ENCODE results near the gene ID2. TPM values are rescaled to one million over a fixed set of nuclear protein-coding genes. Genes with fewer than 3 reads are reported as not detected.

ID2 gene
- total RNA-seq, 1 experiment from 2014 or later: 77.8 TPM

DNA sequence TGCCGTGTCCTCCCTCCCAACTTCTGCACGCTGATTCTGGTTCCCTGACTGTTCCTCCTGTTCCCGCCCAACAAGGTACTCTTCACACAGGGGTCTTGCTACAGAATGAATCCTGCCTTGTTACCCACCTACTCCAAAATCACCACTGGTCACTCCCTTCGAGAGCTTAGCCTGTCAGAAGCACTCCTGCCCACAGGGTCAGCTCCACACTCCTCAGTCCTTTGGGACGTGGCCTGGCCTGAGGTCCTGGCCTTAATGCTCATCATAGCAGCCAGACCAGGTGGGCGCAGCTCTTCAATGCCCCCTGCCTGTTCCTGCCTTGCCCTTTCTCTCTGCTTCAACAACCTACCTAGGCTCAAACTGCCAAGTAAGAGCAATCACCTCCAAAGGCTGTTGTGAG, 27.8 kb upstream of the ID2 start:
- TF ChIP-seq, protein P1, sequence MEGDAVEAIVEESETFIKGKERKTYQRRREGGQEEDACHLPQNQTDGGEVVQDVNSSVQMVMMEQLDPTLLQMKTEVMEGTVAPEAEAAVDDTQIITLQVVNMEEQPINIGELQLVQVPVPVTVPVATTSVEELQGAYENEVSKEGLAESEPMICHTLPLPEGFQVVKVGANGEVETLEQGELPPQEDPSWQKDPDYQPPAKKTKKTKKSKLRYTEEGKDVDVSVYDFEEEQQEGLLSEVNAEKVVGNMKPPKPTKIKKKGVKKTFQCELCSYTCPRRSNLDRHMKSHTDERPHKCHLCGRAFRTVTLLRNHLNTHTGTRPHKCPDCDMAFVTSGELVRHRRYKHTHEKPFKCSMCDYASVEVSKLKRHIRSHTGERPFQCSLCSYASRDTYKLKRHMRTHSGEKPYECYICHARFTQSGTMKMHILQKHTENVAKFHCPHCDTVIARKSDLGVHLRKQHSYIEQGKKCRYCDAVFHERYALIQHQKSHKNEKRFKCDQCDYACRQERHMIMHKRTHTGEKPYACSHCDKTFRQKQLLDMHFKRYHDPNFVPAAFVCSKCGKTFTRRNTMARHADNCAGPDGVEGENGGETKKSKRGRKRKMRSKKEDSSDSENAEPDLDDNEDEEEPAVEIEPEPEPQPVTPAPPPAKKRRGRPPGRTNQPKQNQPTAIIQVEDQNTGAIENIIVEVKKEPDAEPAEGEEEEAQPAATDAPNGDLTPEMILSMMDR (IDR thresholded peaks at IDR 0.05; ENCODE audit: unreplicated experiment): no peak
- Mint-ChIP-seq H3K4me3 (ENCODE audit: low read depth, unreplicated experiment) (no peak overlapping the region), H3K27me3 (ENCODE audit: unreplicated experiment) (no peaks in the 10 kb centered on the region), H3K36me3 (ENCODE audit: insufficient read depth, unreplicated experiment) (no peaks in the 10 kb centered on the region), H3K4me1 (ENCODE audit: low read depth, unreplicated experiment) (peaks cover 10% of the 10 kb centered on the region), H3K27ac (ENCODE audit: unreplicated experiment) (no peak overlapping the region), H3K9me3 (ENCODE audit: low read depth, unreplicated experiment) (no peaks in the 10 kb centered on the region)
- no TSS peak for BruUV-seq (replicated peaks)
- no peak for DNase-seq
- CTCF ChIA-PET: no interaction called here
- intact Hi-C loops (cut with micrococcal nuclease; ENCODE audit: unreplicated experiment): no loop called here

DNA sequence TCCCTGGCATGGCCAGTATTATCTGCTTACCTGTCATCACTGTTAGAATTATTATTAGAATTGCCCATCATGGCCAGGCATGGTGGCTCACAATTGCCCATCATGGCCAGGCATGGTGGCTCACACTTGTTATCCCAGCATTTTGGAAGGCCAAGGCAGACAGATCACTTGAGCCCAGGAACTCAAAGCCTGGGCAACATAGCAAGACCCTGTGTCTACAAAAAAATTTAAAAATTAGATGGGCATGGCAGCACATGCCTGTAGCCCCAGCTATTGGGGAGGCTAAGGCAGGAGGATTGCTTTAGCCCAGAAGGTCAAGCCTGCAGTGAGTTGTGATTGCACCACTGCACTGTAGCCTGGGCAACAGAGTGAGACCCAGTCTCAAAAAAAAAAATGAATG, 27.4 kb upstream of the ID2 start:
- H3K9me3 Mint-ChIP-seq (ENCODE audit: low read depth, unreplicated experiment): no peaks in the 10 kb centered on the region
- TF ChIP-seq, protein P1 (IDR thresholded peaks at IDR 0.05; ENCODE audit: unreplicated experiment): no peak
- no TSS peak for BruUV-seq (replicated peaks)
- H3K36me3 Mint-ChIP-seq (ENCODE audit: insufficient read depth, unreplicated experiment): peaks cover 4% of the 10 kb centered on the region
- intact Hi-C loops (cut with micrococcal nuclease; ENCODE audit: unreplicated experiment): no loop called here
- CTCF ChIA-PET: no interaction called here
- no peak overlapping the region for H3K4me3 Mint-ChIP-seq (ENCODE audit: low read depth, unreplicated experiment)
- no peaks in the 10 kb centered on the region for H3K27me3 Mint-ChIP-seq (ENCODE audit: unreplicated experiment)
- peaks cover 10% of the 10 kb centered on the region for H3K4me1 Mint-ChIP-seq (ENCODE audit: low read depth, unreplicated experiment)
- DNase-seq: no peak
- H3K27ac Mint-ChIP-seq (ENCODE audit: unreplicated experiment): no peak overlapping the region

DNA sequence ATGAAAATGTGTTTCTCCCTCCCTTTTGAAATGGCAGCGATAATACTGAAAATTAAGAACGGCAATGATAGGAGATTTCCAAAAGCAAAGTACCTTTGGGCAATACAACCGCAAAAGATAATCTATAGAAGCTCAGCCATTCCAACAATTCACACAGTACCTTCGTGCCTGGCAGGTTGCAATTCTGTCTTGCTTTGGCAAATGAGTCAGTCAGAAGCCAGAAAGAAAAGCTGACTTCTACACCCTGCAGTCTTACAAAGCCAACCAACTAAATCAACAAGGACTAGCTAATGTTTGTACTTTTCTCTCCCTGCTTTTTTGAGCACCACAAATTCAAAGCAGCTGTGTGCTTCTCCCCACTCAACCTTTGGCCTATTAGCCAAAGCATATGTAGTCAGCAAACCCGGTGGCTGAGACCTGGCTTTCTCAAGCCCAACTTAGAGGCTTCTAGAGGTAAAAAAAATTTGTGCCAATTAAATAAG, 25.7 kb upstream of the ID2 start:
- H3K9me3 Mint-ChIP-seq (ENCODE audit: low read depth, unreplicated experiment): no peaks in the 10 kb centered on the region
- peaks cover 4% of the 10 kb centered on the region for H3K36me3 Mint-ChIP-seq (ENCODE audit: insufficient read depth, unreplicated experiment)
- no peaks in the 10 kb centered on the region for H3K27me3 Mint-ChIP-seq (ENCODE audit: unreplicated experiment)
- TF ChIP-seq, protein P1 (IDR thresholded peaks at IDR 0.05; ENCODE audit: unreplicated experiment): no peak
- no peak overlapping the region for H3K27ac Mint-ChIP-seq (ENCODE audit: unreplicated experiment)
- BruUV-seq (replicated peaks): no TSS peak
- CTCF ChIA-PET: interaction anchor here (0.7 kb wide), 1 partner anchor 485 kb away, joined by 3 read pairs; no protein-coding TSS in a partner anchor
- no peak overlapping the region for H3K4me3 Mint-ChIP-seq (ENCODE audit: low read depth, unreplicated experiment)
- intact Hi-C loops (cut with micrococcal nuclease; ENCODE audit: unreplicated experiment): no loop called here
- peaks cover 13% of the 10 kb centered on the region for H3K4me1 Mint-ChIP-seq (ENCODE audit: low read depth, unreplicated experiment)
- DNase-seq: no peak

DNA sequence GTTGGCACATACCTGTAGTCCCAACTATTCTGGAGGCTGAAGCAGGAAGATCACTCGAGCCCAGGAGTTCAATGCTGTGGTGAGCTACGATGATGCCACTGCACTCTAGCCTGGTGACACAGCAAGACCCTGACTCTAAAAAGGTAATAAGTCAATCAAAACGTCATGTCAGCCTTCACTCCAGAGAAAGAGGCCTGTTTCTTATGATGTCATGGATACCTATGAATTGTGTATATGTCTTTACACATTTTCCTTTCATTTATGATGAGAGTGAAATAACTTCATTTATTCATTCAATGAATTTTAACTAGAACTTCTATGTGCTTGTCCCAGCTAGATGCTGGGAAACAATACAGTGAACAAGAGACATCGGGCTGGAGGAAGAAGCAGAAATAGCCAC, 25.0 kb upstream of the ID2 start:
- no peaks in the 10 kb centered on the region for H3K27me3 Mint-ChIP-seq (ENCODE audit: unreplicated experiment)
- H3K36me3 Mint-ChIP-seq (ENCODE audit: insufficient read depth, unreplicated experiment): peaks cover 4% of the 10 kb centered on the region
- BruUV-seq (replicated peaks): no TSS peak
- peaks cover 19% of the 10 kb centered on the region for H3K4me1 Mint-ChIP-seq (ENCODE audit: low read depth, unreplicated experiment)
- CTCF ChIA-PET: interaction anchor here (0.7 kb wide), 1 partner anchor 486 kb away, joined by 3 read pairs; no protein-coding TSS in a partner anchor
- H3K9me3 Mint-ChIP-seq (ENCODE audit: low read depth, unreplicated experiment): no peaks in the 10 kb centered on the region
- no peak overlapping the region for H3K4me3 Mint-ChIP-seq (ENCODE audit: low read depth, unreplicated experiment)
- intact Hi-C loops (cut with micrococcal nuclease; ENCODE audit: unreplicated experiment): no loop called here
- DNase-seq: no peak
- TF ChIP-seq, protein P1 (IDR thresholded peaks at IDR 0.05; ENCODE audit: unreplicated experiment): no peak
- no peak overlapping the region for H3K27ac Mint-ChIP-seq (ENCODE audit: unreplicated experiment)

Data from Calu3 (cell line).